Osteocyte (in vitro differentiated cells): Measurements from ENCODE around the gene SNAPC4. TPM values are rescaled to one million over a fixed set of nuclear protein-coding genes. Genes with fewer than 3 reads are reported as not detected.

ENCODE experiments used
- DNase-seq: peaks from one replicate; pipeline ENCODE4 v3.0.0; 2021; ENCODE audit warnings: mixed read lengths; ENCODE audit not compliant: unreplicated experiment; ENCODE audit errors: extremely low spot score
- H3K27ac Mint-ChIP-seq: one replicate; pipeline ENCODE4 v1.8.0; 2021; ENCODE audit warnings: mild to moderate bottlenecking, mixed read lengths; ENCODE audit not compliant: unreplicated experiment
- H3K27me3 Mint-ChIP-seq: one replicate; pipeline ENCODE4 v1.8.0; 2021; ENCODE audit warnings: mixed read lengths; ENCODE audit not compliant: unreplicated experiment
- H3K36me3 Mint-ChIP-seq: one replicate; pipeline ENCODE4 v1.8.0; 2021; ENCODE audit warnings: mixed read lengths; ENCODE audit not compliant: unreplicated experiment
- H3K4me1 Mint-ChIP-seq: one replicate; pipeline ENCODE4 v1.8.0; 2021; ENCODE audit warnings: mixed read lengths; ENCODE audit not compliant: unreplicated experiment
- H3K4me3 Mint-ChIP-seq: one replicate; pipeline ENCODE4 v1.8.0; 2021; ENCODE audit warnings: mild to moderate bottlenecking, moderate library complexity, mixed read lengths; ENCODE audit not compliant: unreplicated experiment
- H3K9me3 Mint-ChIP-seq: one replicate; pipeline ENCODE4 v1.8.0; 2021; ENCODE audit warnings: mixed read lengths; ENCODE audit not compliant: unreplicated experiment
- total RNA-seq: library from RNA; stranded (reverse); gene quantifications from 2 replicates; pipeline ENCODE4 v1.2.1, GENCODE V29; 2021
- TF ChIP-seq, protein P1 (sequence below): fragments of 200-600 bp; sonication (generic); IDR thresholded peaks from 2 replicates; pipeline ENCODE4 v1.5.0; 2021; ENCODE audit warnings: antibody characterized with exemption, mild to moderate bottlenecking, moderate library complexity

The SNAPC4 gene
- total RNA-seq, 1 donor from 2014 or later = 9.9 TPM

DNA sequence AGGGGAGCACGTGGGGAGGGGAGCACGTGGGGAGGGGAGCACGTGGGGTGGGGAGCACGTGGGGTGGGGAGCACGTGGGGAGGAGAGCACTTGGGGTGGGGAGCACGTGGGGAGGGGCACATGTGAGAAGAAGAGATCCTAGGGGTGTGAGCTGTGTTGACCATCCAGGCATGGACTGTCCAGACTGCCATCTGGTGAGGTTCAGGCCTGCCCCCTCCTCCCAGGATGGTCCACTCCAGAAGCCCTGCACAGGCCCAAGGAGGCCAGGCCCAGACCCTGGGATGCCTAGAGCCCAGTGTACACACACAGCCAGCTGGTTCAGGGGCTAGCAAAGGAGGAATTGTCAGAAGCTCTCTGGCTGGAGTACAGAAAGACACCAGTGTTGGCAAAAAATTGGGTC, 2.3 kb downstream of the SNAPC4 start:
- Mint-ChIP-seq H3K9me3 (no peaks in the 10 kb centered on the region), H3K36me3 (peaks cover 7% of the 10 kb centered on the region), H3K4me1 (peaks cover 14% of the 10 kb centered on the region), H3K4me3 (no peak overlapping the region), H3K27ac (no peak overlapping the region), H3K27me3 (no peaks in the 10 kb centered on the region)
- DNase-seq = no peak
- TF ChIP-seq, protein P1, sequence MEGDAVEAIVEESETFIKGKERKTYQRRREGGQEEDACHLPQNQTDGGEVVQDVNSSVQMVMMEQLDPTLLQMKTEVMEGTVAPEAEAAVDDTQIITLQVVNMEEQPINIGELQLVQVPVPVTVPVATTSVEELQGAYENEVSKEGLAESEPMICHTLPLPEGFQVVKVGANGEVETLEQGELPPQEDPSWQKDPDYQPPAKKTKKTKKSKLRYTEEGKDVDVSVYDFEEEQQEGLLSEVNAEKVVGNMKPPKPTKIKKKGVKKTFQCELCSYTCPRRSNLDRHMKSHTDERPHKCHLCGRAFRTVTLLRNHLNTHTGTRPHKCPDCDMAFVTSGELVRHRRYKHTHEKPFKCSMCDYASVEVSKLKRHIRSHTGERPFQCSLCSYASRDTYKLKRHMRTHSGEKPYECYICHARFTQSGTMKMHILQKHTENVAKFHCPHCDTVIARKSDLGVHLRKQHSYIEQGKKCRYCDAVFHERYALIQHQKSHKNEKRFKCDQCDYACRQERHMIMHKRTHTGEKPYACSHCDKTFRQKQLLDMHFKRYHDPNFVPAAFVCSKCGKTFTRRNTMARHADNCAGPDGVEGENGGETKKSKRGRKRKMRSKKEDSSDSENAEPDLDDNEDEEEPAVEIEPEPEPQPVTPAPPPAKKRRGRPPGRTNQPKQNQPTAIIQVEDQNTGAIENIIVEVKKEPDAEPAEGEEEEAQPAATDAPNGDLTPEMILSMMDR = no peak

DNA sequence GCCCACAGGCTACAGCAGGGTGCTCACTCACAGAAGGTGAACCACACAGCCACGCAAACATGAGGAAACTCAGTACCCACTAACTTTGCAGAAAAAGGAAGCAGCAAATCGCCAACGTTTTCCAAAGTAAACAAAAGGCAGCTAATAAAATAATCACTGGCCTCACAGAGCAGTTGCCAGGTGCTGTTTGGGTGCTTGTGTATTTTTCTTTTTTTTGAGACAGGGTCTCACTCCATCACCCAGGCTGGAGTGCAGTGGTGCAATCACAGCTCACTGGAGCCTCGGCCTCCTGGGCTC, 3.8 kb downstream of the SNAPC4 start:
- Mint-ChIP-seq H3K4me3 (no peak overlapping the region), H3K27me3 (no peaks in the 10 kb centered on the region), H3K27ac (no peak overlapping the region), H3K9me3 (no peaks in the 10 kb centered on the region), H3K4me1 (peaks cover 14% of the 10 kb centered on the region), H3K36me3 (peaks cover 11% of the 10 kb centered on the region)
- DNase-seq = no peak
- TF ChIP-seq, protein P1 = no peak

DNA sequence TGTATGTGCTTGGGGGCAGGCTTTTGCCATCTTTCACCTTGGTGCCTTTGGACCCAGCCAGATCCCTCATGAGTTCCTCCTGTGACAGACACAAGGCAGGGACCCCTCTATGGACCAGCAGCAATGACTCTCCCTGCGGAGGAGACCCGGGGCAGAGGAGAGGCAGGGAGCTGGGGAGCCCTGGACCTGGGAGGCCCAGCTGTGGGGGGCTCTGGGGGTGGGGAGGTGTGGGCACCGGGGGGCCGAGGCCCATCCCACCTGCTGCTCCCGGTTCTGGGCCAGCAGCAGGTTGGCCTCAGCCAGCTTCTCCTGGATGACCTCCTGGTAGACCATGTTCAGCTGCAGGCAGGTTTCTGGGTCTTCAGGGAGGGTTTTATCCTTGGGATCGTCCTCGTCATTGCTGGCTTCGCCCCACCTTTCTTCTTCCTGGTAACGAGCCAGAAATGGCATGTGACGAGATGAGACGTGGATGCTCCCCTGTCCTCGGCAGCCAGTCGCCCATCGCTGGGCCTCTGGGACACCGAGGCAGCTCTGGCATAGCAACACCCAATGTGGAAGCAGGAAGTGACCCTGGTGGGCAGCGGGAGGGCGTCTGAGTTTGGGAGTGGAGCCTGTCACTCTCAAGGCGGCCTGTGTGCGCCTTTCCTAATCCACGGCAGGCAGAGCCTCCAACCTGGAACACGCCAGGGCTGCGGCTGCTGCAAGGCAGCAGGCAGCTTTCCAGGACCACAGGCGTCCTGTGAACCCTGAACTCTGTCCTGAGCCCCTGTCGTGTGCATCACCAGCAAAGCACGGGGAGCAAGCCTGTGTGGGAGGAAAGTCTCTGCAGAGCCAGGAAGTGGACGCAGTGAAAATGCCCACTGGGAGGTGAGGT, 4.4 kb downstream of the SNAPC4 start:
- H3K9me3 Mint-ChIP-seq = no peaks in the 10 kb centered on the region
- H3K27me3 Mint-ChIP-seq = no peaks in the 10 kb centered on the region
- DNase-seq = no peak
- H3K36me3 Mint-ChIP-seq = peaks cover 13% of the 10 kb centered on the region
- no peak overlapping the region for H3K27ac Mint-ChIP-seq
- H3K4me3 Mint-ChIP-seq = no peak overlapping the region
- H3K4me1 Mint-ChIP-seq = peaks cover 12% of the 10 kb centered on the region
- TF ChIP-seq, protein P1 = no peak

DNA sequence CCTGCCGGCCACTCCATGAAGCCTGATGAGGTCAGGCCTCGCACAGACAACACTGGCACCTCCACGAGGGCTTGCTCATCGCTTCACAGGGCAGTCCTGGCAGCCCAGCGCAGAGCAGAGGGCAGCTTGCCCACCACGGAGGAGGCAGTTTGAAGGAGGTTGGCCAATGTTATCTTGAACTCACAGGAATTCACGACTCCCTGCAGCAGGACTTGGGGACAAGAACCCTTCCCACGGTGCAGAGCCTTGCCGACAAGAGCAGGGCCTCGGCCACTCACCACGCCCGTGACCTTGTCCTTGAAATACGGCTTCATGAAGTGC, 5.0 kb downstream of the SNAPC4 start:
- TF ChIP-seq, protein P1 = no peak
- Mint-ChIP-seq H3K27ac (no peak overlapping the region), H3K4me3 (no peak overlapping the region), H3K27me3 (no peaks in the 10 kb centered on the region), H3K4me1 (peaks cover 11% of the 10 kb centered on the region), H3K9me3 (no peaks in the 10 kb centered on the region), H3K36me3 (peaks cover 15% of the 10 kb centered on the region)
- no peak for DNase-seq

DNA sequence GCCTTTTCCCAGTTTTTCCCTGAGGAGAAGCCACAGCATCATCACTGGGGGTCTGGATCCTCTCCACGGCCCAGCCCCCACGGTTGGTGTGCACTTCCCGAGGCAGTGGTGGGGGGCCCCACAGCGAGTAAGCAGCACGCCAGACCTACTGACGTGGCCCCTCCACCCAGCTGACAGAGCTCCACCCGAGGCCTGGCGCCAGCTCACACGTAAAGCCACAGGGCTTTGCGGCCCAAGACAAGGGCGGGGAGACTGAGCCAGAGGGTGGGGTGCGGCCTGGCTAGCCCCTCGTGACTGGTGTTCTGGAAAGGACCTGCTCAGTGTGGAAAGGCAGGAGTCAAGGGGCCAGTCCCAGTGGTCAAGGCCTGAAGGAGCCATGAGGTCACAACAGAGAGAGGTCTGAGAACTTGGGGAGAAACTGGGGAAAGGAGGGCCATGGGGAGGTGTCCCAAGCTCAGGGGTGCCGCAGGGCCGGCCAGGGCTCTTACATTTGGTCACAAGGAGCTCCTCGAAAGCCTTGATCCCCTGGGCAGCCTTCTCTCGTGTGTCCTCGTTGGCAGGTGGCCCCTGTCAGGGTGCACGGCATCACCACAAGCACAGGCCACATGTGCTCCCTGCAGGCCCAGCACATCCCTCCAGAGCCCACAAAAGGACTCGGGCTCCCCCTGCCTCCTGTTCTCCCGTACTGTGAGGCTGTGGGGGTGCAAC, 5.5 kb downstream of the SNAPC4 start:
- no peaks in the 10 kb centered on the region for H3K9me3 Mint-ChIP-seq
- no peak overlapping the region for H3K27ac Mint-ChIP-seq
- peaks cover 18% of the 10 kb centered on the region for H3K36me3 Mint-ChIP-seq
- no peak for DNase-seq
- H3K4me3 Mint-ChIP-seq = no peak overlapping the region
- TF ChIP-seq, protein P1 = no peak
- no peaks in the 10 kb centered on the region for H3K27me3 Mint-ChIP-seq
- H3K4me1 Mint-ChIP-seq = peaks cover 11% of the 10 kb centered on the region
